NCI-H748 treated with DMSO at 0.1 percent for 48 hours (cell line): ENCODE data around the gene SACS.
A peak's percentile ranks its signal among the peaks of the same experiment; 100 is the strongest.

Experiments
- DNase-seq: peaks from one replicate; lab custom pipeline; 2025; lab: John Stamatoyannopoulos, UW

The SACS gene, protein sequence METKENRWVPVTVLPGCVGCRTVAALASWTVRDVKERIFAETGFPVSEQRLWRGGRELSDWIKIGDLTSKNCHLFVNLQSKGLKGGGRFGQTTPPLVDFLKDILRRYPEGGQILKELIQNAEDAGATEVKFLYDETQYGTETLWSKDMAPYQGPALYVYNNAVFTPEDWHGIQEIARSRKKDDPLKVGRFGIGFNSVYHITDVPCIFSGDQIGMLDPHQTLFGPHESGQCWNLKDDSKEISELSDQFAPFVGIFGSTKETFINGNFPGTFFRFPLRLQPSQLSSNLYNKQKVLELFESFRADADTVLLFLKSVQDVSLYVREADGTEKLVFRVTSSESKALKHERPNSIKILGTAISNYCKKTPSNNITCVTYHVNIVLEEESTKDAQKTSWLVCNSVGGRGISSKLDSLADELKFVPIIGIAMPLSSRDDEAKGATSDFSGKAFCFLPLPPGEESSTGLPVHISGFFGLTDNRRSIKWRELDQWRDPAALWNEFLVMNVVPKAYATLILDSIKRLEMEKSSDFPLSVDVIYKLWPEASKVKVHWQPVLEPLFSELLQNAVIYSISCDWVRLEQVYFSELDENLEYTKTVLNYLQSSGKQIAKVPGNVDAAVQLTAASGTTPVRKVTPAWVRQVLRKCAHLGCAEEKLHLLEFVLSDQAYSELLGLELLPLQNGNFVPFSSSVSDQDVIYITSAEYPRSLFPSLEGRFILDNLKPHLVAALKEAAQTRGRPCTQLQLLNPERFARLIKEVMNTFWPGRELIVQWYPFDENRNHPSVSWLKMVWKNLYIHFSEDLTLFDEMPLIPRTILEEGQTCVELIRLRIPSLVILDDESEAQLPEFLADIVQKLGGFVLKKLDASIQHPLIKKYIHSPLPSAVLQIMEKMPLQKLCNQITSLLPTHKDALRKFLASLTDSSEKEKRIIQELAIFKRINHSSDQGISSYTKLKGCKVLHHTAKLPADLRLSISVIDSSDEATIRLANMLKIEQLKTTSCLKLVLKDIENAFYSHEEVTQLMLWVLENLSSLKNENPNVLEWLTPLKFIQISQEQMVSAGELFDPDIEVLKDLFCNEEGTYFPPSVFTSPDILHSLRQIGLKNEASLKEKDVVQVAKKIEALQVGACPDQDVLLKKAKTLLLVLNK (N-terminal part only)

DNA sequence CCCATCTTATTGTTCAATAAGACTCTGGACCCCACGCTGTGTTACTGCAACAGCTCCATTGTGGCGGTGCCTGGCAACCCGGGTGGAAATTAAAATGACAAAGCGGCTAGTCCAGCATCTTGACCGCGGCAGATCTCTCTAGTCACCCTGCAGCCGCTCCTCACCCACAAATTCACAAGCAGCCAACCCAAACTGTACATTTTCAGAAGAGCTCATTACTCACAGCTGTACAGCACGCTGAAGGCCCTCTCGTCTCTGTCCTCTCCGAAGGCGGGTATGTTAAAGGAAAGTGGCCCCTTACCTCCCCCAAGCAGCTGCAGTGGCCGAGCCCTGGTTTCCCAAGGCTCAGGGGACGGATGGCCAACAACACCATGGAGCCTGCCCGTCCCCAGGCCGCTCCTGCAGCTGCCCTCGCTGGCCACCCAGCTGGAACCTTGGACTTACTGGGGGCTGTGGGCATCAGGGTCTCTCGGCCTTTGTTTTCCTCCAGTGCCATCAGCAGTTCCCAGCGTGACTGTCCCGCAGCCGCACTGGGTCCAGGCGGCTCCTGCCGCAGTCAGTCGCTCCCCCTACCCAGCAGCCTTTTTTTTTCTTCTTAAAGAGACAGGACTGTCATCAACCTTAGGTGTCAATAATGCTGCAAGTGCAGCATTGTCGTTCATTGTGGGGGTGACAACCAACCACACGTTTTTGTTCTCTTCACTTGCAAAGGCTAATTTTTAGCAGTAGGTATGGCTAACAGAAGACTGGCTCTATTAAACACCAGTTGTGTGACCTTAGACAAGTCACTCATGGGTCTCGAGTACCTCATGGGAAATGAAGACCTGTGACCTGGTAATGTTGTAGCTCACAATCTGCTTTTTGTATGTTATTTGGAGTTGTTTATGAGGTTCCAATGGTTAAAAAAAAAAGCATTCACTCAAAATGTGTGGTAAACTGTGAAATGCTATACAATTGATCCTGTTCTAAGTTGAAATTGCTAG, at the start of gene SACS:
Gene SACS (minus strand): TSS at position 532 of the 983 bp plus-strand sequence. CDS start 22,463 bp downstream, outside the sequence.
- peak; percentile 90 for DNase-seq

DNA sequence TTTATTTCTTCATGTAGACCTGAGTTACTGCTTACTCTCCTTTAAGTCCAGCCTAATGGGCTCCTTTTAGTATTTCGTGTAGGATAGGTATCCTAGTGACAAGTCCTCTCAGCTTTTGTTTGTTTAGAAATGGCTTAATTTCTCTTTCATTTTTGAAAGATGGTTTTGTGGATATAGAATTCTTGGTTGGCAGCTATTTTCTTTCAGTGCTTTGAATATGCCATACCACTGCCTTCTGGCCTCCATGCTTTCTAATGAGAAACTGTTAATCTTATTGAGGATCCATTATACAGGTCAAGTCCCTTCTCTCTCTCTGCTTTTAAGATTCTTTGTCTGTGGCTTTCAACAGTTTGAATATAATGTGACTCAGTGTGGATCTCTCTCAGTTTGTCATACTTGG, 46.8 kb upstream of the SACS start:
- no peak for DNase-seq

DNA sequence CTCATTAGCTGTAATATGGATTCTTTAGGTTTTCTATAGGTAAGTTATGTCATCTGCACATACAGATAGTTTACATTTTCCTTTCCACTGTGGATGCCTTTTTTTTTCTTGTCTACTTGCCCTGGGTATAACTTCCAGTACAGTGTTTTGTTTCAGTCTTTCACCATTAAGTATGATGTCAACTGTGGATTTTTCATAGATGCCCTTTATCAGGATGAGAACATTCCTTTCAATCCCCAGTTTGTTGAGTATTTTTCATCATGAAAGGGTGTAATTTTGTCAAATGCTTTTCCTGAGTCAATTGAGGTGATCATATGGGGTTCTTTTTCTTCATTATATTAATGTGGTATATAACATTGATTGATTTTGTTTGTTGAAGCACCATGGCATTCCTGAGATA, 43.6 kb upstream of the SACS start:
- no peak for DNase-seq

DNA sequence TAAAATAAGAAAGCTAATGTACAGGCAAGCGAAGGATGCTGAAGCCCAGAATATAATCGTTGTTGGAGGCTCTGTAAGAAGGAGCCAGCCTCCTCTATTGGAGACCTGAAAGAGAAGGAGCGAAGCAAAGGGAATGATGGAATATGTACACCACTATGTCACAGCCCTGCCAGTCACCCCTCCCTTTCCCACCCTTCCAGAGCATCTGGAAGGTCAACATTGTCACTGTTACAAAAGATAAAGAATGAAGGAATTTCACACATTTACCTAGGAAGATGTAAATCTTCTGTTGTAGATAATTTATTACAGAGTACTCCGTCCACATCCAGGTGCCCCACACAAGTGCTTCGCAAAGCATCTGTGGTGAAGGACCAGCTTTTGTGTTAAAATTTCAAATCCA, 39.7 kb upstream of the SACS start:
- no peak for DNase-seq

DNA sequence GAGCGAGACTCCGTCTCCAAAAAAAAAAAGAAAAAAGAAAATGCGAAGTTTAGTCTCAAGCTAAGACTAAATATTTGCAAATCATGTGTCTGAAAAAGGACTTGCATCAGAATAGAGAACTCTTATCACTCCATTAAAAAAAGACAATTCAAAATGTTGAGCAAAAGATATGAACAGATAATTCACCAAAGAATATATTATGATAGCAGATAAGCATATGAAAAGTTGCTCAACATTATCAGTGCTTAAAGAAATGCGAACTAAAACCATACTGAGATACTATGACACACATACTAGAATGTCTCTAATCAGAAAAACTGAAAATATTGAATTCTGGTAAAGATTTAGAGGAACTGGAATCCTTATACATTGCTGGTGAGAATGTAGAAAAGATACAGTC, 38.7 kb upstream of the SACS start:
- no peak for DNase-seq

DNA sequence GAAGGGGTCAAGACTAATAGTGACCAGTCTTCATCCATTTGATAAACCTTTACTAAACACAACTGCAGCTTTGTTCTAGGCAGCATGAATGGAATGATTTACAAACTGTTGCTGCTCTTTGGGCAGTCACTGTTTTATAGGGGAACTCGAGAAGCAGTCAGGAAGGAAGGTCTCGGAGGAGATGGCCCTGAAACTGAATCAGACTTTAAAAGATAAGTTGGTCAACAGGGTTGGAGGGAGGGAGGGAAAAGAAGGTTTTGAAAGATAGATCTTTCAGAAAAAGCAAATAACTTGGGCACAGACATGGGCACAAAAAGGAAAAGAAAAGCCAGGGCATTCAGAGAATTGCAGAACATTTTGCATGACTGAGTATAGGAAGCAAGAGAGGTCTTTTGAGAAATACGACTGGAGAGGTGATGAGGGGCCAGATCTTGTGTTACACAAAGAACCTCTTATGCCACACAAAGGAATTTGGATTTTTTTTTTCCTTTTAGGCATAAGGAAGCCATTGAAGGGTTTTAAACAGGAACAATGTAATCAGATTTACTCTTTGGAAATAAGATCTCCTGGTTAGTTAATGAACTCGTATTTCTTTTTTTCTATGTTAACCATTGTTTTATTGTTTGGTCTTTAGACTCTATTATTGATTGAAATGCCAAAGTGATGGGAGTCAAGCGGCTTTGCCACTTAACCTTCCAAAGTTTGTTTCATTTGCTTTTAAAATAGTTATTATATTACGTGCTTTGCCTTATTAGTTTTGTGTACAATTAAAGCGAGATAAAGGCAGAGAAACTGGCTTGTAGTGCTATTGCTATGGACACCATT, 37.5 kb upstream of the SACS start:
- DNase-seq: peak; percentile 99

DNA sequence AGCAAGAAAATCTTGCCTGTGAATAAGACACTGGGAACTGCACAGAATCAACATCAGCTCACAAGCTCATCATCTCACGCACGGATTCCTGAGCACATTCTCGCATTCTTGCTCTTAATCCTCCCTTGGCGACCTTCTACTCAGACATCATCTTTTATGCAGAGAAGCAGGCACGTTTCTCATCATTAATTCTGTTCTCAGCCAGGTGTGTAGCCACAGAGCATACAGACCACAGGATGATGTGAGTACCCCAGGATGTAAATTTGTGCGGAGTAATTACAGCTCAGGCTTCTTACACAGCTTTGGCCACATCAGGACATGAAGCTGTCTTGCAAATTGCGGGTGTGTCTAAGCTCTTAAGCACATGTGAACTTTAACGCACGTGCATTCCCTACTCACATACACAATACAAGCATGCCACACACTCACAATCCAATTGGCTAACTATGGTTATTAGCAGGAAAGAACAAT, 36.5 kb upstream of the SACS start:
- peak; percentile 46 for DNase-seq

DNA sequence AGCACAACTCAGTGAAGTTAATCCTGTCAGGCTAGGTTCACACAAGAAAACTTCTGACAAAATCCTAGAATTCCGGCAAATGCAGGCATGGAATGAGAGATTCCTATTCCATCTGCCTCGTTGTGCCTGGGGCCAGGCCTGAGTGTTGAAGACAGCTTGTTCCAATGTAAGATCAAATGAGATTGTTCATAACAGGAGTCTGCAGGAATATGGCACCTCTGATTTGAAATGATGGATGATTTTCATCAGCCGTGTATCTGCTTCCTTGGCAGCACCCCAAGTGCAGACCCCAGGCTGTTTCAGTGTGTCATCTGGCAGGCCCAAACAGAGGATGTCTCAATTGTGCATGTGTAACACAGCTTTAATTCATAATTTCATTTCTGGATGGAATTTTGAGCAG, 35.3 kb upstream of the SACS start:
- no peak for DNase-seq

DNA sequence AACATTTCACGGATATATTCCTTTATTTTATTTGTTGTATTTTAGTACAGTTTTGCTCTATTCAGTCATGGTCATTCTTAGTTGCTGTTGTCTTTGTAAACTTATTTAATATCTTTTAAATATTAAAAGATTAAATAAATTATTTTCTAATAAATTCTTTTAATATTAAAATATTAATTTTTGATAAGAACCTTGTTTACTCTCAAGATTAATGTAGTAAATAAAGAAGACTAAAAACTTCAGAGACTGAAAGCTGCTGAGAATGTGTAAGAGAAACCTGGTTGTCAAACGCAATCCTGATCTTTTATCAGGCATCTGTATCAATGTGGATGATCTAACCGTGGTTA, 34.4 kb upstream of the SACS start:
- no peak for DNase-seq

DNA sequence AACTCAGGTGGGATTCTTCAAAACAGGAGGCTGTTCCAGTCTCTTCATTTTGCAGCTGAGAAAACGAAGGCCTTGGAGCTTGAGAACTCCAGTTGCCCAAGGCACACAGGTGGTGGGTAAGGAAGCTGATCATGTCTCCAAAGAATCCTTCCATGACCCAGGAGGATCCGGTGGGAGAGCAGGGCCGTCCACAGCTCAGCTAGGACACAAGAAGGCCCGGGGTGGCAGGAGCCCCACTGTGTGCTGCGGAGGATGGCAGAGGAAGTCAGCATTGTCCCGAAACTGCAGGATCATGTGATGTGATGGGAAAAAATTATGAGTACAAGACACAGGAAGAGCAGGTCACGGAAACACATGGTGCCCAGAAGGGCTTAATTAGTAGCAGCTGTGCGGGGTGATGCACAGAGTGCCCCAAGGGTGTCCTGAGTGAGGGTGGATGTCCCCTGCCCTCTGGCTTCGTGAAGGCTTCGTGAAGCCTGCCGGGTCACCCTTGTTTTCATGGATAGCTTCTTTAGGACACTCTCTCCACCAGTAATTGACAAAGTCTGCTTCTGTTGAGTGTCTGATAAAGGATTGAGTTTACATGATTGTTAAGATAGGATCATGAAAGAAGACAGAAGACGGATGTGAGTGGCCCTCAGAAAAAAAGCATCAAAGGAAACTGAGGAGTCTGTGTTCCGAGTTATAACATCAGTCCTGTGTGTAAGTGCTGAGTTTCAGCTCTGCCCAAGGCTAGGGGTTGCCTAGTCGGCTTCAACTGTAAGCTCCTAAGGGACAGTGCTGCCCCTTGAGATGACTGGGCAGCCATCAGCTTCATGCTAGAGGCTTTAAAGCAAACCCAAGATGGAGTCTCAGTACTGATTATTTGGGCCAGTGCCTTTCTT, 33.8 kb upstream of the SACS start:
- no peak for DNase-seq

DNA sequence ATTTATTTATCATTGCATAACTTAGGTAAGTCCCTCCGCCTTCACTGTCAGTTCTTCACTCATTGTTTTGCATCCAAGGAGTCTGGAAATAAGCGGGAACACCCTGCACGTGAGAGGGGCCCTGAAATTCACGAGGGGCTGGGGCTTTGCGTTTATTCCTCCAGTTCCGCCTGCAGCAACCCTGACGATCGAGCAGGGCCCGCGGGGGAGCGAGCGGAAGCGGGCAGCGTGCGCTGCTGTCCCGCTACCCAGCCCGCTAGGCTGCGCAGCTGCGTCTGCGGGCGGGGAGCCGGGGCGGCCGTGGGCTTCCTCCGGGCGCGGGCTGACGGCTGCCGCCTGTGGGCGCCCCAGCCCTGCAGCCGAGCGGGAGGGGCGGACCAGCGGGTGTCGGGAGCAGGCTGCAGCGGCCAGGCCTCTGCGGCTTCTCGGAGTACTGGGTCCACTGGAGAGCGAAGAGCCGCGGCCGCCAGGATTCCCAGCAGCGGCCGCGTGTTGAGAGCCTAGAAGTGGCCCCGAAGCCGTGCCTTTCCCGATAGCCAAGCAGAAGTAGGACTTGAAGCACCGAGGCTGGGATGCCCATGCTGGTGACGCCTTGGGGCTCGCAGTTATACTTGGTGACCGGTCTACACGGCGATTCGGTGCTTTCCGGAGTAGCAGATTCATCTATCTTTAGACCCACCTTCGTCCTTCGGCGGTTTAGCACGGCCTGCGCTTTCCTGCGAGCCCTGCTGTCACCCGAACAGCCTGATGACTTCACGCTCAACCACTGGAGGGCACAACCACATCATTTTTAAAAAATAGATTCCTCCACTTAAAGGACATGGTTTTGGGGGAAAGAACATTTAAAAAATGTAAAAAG, 32.9 kb upstream of the SACS start:
- DNase-seq: peak; percentile 94

DNA sequence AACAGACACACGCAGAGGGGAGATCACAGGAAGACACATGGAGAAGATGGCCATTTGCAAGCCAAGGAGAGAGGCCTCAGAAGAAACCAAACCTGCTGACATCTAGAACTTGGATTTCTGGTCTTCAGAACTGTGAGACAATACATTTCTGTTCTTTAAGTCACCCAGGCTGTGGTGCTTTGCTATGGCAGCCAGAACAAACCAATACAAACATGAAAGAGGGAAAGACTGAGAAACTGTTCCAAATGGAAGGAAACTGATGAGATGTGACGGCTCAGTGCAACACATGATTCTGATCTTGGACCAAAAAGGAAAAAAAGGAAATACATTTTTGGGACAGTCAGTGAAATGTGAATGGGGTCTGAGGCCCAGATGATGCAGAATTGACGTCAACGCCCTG, 30.2 kb upstream of the SACS start:
- DNase-seq: no peak

DNA sequence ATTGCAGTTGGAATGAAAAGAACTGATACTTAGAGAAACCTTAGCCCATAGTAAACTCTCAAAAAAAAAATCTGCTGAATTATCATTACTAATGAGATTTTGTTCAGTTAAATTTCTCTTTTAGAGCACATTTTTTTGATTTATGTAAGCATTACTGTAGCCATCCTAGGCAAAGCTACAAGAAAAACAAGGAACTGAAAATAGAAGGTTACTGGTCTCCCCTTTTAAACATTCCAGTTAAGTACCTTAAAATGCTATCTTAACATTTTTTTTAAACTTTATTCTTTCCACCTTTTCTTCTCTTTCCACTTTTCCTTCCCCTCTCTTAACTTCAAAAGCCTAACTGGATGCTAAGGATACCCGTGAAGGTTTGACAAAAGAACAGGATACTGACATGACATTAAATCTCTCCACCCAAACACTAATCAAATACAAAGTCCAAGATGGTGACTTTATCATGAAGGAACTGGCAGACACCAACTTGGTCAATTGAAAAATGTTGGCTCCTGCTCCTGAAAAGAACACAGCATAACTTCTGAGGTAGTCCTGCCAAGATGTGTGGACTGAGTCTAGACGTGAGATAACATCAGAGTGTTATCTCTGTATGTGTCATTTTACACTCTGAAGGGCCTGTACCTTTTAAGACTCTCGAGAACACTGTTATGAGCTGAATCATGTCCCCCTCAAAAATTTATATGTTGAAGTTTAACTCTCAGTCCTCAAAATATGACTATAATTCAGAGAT, 29.5 kb upstream of the SACS start:
- DNase-seq: no peak

DNA sequence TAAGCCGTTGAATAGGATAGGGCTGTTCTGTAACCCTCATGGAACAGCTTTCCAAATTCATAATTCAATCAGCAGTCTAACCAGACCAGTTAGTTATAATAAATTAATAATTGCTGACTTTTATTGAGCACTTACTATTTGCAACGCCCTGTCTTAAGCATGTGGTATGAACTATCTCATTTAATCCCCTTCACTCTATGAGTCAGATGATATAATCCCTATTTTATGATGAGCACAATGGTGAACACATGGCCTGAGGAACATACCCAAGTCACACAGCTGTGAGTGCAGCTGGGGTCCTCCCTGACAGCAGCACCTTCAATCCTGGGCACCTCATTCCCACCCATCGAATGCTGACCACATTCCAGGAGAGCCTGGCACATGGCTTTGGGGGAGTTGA, 28.0 kb upstream of the SACS start:
- no peak for DNase-seq

DNA sequence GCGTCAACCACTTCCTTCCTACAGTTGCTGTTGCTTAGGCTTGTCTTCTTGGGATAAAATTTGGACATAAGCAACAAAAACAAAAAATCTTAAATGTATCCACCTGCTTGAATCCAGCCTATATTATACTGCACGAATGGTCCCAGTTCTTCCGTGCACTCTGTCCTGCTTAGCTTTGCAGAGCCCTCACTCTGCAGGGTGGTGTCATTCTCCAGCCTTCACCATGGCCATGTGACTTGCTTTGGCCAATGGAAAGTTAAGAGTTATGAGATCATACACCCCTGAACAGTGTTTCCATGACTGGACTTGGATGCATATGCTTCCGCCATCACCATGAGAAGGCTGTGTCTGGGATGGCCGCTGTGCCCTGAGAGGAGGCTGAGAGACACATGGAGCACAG, 27.4 kb upstream of the SACS start:
- no peak for DNase-seq

DNA sequence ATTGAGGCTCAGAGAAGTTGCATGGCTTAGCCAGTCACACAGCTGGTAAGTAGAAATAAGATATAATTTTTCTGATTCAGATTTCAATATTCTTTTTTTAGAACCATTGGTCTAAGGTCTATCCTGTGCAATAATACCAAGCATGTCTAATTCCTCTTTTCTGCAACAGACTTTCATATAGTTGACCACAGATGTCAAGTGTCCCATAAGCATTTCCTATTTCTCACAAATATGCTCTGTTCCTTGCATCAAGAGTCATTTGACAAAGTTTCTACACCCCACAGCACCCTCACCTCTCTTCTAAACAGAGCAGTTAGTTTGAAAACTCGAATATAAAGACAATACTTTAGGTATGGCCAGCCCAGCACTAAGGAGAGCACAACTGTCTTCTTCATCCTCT, 26.8 kb upstream of the SACS start:
- DNase-seq: no peak

DNA sequence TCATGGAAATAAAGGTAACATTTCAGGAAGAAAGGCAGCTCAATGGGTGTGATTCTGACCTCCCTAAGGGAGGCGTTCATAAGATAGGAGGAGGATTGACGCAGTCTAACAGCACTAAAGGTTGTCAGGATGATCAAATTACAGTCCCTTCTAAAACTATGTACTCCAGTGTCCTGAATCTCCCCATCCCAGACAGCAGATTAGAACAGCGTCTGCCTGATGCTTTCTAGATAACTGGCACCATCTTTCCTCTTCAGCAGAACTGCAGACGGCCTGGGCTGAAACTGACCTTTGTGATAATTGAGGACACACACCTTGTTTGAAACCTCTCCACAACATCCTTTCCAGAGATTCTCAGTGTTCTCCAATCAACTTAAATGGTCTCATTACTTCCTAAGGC, 25.5 kb upstream of the SACS start:
- DNase-seq: no peak
